ENCODE data around the gene TOMM70. TPM values are rescaled to one million over a fixed set of nuclear protein-coding genes. Genes with fewer than 3 reads are reported as not detected.
A peak's percentile ranks its signal among the peaks of the same experiment; 100 is the strongest.

The TOMM70 gene
- total RNA-seq, 2 experiments from 2014 or later = 41.2 to 54.5 TPM

DNA sequence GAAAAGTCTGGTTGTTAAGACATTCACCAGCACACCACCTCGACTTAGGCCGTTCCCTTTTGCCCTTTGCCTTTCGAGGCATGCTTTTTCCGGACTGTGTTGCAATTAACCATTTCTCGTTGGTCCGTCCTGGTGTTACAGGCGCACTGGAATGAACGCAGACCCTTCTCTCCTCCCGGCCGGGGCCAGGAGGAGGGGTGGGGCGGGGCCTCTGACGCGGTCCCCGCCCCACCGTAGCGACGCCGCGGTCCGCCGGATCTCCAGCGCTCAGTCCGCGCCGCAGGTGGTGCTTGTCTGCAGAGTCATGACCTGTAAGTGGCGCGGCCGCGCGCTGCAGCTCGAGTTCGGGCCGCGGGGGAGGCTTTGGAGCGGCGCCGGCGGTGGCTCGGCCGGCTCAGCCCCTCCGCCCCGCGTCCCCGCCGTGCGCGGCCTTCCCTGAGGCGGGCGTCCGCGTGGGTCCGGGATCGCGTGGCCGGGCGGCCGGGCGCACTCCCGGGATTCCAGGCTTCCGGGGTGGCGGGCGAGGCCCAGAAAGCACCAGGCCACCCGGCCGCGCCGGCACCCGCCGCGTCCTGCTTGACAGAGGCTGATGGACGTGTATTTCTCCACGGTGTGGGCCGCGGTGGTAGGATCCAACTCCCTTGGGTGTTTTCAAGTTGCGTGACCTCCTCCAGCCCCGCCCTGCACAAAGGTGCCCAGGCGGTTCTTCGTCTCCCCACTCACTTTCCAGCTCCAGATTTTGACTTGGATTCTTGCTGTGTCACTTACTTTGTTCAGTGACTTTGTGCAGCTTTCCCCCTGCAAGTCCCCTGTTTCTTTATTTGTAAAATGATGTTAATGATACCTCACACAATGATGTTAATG lies 66.2 kb downstream of the TOMM70 start, which contains the start of gene NIT2:
NIT2 (plus strand) TSS at position 270 of the 864 bp plus-strand sequence; CDS start at position 305, 35 bp downstream.
- H2AFZ ChIP-seq (ENCODE audit: low read length) = peak within 1 kb of the TSS; percentile 97
- no peaks in the 10 kb centered on the region for H4K20me1 ChIP-seq (ENCODE audit: insufficient read depth, low read length)
- H3K36me3 ChIP-seq (ENCODE audit: insufficient read depth, low read length) = peaks cover 11% of the 10 kb centered on the region
- DNase-seq (ENCODE audit: low spot score) = peak; percentile 91
- H3K9me2 ChIP-seq (ENCODE audit: insufficient read depth, low read length) = no peaks in the 10 kb centered on the region
- ChIA-PET CTCF (ENCODE audit: unreplicated experiment) (interaction anchor here (0.6 to 1.1 kb wide), 2 partner anchors 15 to 69 kb away, joined by 3 to 4 read pairs; no protein-coding TSS in a partner anchor), POLR2A (interaction anchor here (0.7 to 2.1 kb wide), 10 partner anchors 9 to 1802 kb away, joined by 3 to 12 read pairs (median 6); partner anchors contain the start of genes LNP1, TBC1D23 and TOMM70)
- TF ChIP-seq, protein P1, sequence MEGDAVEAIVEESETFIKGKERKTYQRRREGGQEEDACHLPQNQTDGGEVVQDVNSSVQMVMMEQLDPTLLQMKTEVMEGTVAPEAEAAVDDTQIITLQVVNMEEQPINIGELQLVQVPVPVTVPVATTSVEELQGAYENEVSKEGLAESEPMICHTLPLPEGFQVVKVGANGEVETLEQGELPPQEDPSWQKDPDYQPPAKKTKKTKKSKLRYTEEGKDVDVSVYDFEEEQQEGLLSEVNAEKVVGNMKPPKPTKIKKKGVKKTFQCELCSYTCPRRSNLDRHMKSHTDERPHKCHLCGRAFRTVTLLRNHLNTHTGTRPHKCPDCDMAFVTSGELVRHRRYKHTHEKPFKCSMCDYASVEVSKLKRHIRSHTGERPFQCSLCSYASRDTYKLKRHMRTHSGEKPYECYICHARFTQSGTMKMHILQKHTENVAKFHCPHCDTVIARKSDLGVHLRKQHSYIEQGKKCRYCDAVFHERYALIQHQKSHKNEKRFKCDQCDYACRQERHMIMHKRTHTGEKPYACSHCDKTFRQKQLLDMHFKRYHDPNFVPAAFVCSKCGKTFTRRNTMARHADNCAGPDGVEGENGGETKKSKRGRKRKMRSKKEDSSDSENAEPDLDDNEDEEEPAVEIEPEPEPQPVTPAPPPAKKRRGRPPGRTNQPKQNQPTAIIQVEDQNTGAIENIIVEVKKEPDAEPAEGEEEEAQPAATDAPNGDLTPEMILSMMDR (conservative IDR thresholded peaks at IDR 0.05; ENCODE audit: low read length) = no peak
- no peak for TF ChIP-seq EZH2phosphoT487 (IDR thresholded peaks at IDR 0.05; ENCODE audit: borderline replicate concordance, low read depth, low read length)
- peak within 1 kb of the TSS; percentile 79 for H3K4me2 ChIP-seq (ENCODE audit: low read length)
- no TSS peak for BruUV-seq (replicated peaks)
- H3K4me1 ChIP-seq (ENCODE audit: insufficient read depth, low read length, poor library complexity, severe bottlenecking) = peaks cover 9% of the 10 kb centered on the region
- H3K9me3 ChIP-seq (ENCODE audit: low read length) = no peaks in the 10 kb centered on the region
- H3K79me2 ChIP-seq (ENCODE audit: insufficient read depth, low read depth, low read length) = no peaks in the 10 kb centered on the region; the same call in 1 of the 2 replicates
- H3K4me3 ChIP-seq (ENCODE audit: low read depth, low read length, poor library complexity, severe bottlenecking) = peak within 1 kb of the TSS; percentile 85
- H3K27ac ChIP-seq (ENCODE audit: low read depth, low read length, poor library complexity, severe bottlenecking) = peak within 1 kb of the TSS; percentile 31
- intact Hi-C loops (cut with micrococcal nuclease; ENCODE audit: unreplicated experiment) = loop anchor here (2.0 to 10.0 kb wide), 2 partner anchors 66 to 370 kb away; partner anchors contain the start of genes LNP1, TFG and TOMM70

DNA sequence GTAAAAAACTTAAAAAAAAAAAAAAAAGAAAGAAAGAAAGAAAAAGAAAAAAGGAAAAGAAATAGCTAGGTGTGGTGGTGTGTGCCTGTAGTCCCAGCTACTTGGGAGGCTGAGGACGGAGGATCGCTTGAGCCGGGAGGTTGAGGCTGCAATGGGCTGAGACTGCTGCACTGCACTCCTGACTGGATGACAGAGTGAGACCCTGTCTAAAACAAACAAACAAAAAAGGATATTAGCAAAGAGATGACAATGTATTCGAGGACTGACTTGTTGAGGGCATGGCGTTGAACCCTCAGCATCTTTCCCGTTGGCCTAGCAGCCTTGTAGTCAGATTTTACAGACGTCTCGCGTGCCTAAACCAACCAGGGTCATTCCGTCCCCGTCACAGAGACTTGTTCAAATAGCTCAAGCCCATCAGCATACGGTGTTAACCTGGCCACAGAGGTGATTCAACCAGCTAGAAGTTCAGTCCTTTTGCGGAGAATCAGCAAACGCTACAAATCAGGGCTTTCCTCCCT lies 66.9 kb downstream of the TOMM70 start:
- no peak for TF ChIP-seq EZH2phosphoT487 (IDR thresholded peaks at IDR 0.05; ENCODE audit: borderline replicate concordance, low read depth, low read length)
- TF ChIP-seq, protein P1 (conservative IDR thresholded peaks at IDR 0.05; ENCODE audit: low read length) = no peak

More for the DNA sequence above, 66.9 kb downstream of the TOMM70 start:
- H3K27ac ChIP-seq (ENCODE audit: low read depth, low read length, poor library complexity, severe bottlenecking) = no peak overlapping the region
- intact Hi-C loops (cut with micrococcal nuclease; ENCODE audit: unreplicated experiment) = loop anchor here (2.0 to 10.0 kb wide), 2 partner anchors 67 to 371 kb away; partner anchors contain the start of genes LNP1, TFG and TOMM70
- H3K36me3 ChIP-seq (ENCODE audit: insufficient read depth, low read length) = peaks cover 4% of the 10 kb centered on the region
- no peaks in the 10 kb centered on the region; the same call in 1 of the 2 replicates for H3K79me2 ChIP-seq (ENCODE audit: insufficient read depth, low read depth, low read length)
- BruUV-seq (replicated peaks) = no TSS peak
- ChIA-PET POLR2A (interaction anchor here (0.7 to 2.1 kb wide), 8 partner anchors 10 to 1802 kb away, joined by 3 to 8 read pairs (median 6); partner anchors contain the start of genes LNP1, TBC1D23 and TOMM70), CTCF (ENCODE audit: unreplicated experiment) (no interaction called here)
- peak overlapping the region; percentile 79 for H3K4me2 ChIP-seq (ENCODE audit: low read length)
- no peaks in the 10 kb centered on the region for H4K20me1 ChIP-seq (ENCODE audit: insufficient read depth, low read length)
- no peaks in the 10 kb centered on the region for H3K9me2 ChIP-seq (ENCODE audit: insufficient read depth, low read length)
- no peak for DNase-seq (ENCODE audit: low spot score)
- H2AFZ ChIP-seq (ENCODE audit: low read length) = peak overlapping the region; percentile 97
- H3K4me3 ChIP-seq (ENCODE audit: low read depth, low read length, poor library complexity, severe bottlenecking) = peak overlapping the region; percentile 85
- peaks cover 9% of the 10 kb centered on the region for H3K4me1 ChIP-seq (ENCODE audit: insufficient read depth, low read length, poor library complexity, severe bottlenecking)
- H3K9me3 ChIP-seq (ENCODE audit: low read length) = no peaks in the 10 kb centered on the region

Data from OCI-LY7 (cell line).